HT1080 (cell line): Measurements from ENCODE around the gene ADORA1. TPM values are rescaled to one million over a fixed set of nuclear protein-coding genes. Genes with fewer than 3 reads are reported as not detected.

Experiments used
- DNase-seq: peaks from one replicate; pipeline ENCODE4 v3.0.0-alpha.2; 2015; ENCODE audit warnings: low read depth
- total RNA-seq: library from RNA; depleted of rRNA; stranded (reverse); fragments of >200 nt; shearing (Covaris generic); gene quantifications from 2 replicates; pipeline ENCODE4 v1.2.3, GENCODE V29; 2014

The ADORA1 gene
- total RNA-seq, 1 experiment from 2014 or later: 3.8 TPM

DNA sequence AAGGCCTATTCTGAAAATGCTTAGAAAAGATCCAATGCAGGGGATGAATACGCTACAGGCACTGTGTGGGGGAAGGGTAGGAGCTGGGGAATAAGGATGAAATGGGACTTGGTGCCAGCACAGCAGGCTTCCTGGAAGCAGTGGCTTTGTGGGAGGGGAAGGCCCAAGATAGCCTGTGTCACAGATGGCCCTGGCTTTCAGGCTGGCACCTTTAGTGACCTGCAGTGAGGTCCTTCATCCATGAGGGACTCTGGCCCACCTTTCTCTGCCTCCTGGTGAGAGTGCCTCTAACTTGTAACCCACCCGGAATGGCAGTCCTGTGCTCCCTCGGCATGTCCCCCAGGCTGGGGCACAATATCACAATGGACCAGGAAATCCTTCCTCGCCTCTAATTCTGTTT lies 58.1 kb downstream of the ADORA1 start:
- DNase-seq: no peak

DNA sequence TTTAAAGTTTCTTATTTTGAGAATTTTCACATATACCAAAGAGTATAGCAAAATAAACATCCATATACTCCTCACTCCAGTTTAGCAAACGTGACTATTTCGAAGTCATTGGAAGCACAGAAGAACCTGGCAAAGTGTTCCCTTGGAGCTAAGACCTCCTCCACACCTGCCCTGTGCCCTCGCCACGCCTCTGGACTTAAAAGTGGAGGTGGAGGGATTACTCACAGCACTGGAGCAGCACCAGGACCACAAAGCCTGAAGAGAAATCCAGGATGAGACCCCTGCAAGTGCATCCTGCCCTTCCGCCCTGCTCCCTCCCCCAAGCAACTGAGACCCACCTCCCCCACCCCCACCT lies 58.5 kb downstream of the ADORA1 start:
- no peak for DNase-seq

DNA sequence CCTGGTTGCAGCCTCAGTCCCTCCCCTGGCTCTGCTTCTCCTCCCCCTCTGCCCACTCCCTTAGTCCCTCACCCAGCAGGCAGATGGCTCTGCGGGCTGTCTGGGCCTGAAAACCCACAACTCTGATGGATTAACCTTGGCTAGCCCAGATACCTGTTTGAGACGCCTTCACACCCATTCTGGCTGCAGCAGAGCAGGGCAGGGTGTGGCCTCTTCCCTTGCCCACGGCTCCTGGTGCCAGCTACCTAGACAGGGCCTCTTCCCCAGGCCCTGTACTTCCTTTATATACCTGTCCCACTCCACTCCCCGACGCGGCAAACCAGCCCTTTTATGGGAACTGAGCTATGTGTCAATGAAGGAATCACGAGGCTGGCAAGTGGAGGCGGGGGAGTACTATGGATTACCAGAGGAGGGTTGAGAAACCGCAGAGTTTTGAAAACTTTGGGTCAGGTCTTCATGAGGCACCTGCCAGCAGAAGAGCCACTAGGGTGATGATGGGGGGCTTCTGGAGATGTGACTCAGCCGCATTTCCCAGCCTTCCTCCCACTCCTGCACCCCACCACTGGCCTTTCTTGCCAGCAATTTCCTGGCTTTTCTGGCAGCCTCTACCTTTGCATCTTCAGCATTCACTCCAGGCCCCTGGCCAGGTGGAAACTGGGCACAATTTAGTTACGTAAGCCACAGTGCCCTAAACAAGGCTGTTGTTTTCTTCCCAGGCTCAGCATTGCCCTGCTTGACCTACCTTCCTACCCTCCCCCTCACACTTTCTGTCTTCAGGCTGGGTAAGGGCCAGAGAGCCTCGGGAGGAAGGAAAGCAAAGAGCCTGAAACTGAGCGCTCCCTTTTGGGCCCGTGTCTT lies 59.1 kb downstream of the ADORA1 start, which contains the start of gene CHI3L1:
Gene CHI3L1, minus strand, starts transcription at position 259 of the 858 bp plus-strand sequence. Its CDS starts 81 bp downstream, at position 178.
- peak; percentile 82 for DNase-seq

DNA sequence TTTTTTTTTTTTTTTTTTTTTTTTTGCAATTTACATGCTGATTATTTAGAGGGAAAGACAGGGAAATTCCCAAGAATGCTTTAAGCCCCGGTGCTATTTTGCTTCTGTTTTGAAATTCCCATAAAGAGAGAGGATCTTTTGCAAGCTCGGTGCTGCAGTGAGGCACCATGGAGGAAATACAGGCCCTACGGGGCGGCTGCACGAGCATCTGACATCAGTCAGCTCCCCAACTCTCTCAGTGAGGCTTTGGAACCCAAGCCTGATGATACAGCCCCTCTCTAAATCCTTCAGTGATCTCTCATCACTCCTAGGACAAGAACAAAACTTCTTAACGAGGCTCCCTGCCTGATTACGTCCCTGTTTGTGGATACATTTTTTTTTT lies 59.8 kb downstream of the ADORA1 start:
- DNase-seq: no peak

DNA sequence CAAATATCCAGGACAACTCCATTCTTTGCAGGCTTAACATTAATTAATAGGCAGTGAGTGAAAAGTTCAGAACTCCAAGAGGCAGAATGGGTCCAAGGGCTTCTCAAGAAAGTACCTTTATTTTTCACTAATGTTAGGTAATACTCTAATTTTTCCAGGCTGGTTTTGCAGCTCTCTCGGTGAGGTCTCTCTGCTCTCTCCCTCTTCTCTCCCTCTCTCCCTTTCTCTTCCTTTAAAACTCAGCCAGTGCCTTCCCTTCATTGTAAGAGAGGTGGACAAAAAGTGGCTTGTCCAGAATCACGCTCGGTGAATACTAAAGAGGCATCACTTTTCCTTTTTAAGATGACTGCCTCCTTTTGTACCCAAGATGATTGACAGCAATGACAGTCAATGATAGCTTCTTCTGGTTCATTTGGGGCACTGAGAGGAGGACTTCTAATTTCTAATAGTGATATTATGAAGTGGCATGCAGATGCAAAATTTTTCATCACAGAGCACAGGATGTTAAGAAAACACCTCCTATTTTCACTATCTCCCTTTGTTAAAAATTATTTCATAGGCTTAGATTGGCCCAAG lies 60.3 kb downstream of the ADORA1 start:
- DNase-seq: no peak

DNA sequence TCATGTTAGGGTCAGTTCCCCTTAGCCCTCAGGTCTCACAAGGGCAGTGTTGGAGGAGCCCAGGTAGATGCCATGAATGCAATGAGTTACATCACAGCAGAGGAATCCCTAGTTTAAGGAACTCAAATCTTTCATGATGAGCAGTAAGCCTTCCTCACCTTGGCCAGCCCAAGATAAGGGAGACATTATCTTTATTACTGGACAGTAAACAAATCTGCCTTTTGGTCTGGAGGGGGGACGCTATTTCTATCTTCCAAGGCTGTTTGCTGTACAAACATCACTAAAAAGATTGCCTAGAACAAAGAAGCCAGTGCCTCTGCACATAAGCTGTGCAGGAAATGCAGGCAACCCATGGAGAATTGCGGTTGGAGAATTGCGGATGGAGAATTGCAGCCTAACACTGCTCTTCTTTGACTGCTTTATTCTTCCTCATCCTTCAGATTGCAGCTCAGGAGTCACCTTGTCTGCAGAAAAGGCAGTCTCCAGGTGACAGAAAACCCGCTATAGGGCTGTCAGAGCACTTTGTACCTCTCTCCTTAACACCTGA lies 61.2 kb downstream of the ADORA1 start:
- no peak for DNase-seq

DNA sequence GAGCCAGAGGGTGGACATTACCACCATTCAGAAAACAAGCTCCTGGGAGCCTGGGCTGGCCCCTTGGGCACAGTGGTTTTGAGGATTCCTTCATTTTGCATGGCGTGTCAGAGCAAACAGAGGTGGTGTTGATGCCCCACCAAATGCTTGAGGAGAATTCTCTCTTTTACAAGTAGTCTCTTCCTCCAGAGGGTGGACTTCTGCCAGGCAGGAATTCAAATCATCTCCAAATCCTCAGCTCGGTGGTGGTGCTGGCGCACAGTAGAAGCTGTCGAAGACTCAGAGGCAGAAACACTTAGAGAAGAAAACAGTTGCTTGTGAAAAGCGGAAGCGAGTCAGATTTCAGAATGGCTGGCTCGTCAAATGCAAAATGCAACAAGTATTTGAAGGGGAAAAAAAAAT lies 62.4 kb downstream of the ADORA1 start:
- no peak for DNase-seq

DNA sequence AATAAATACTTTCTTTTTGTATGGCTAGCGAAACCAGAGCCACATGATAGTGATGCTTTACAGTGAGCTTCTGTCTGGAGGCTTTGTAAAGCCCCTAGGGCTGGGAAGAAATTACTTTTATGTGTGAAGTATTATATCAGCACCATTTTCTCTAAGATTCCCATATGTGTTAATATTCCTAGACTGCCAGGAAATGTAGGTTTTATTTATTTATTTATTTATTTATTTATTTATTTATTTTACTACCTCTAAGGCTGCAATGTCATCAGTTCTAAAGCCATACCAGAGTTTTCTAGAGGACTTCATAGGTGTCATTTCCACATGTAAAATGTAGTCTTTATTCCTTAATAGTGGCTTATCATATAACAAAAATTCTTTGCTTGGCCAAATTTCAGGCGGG lies 63.4 kb downstream of the ADORA1 start:
- no peak for DNase-seq

DNA sequence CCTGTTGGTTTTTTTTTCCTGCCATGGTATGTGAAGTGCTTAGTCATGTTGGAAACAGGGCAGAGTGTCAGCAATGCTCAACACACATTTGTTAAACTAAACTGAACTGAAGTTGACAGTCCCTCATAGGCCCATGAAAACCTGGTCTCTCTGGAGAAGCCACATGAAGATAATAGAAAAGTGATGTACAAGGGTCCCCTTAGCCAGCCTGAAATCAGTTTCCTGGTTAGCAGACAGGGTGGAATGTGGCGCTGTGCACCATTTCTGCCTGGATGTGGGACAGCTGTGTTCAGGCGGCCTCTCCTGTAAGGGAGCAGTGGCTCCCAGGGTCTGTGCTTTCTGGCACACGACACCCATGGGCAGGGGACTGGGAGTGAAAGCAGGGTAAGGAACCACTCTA lies 68.8 kb downstream of the ADORA1 start:
- DNase-seq: no peak

DNA sequence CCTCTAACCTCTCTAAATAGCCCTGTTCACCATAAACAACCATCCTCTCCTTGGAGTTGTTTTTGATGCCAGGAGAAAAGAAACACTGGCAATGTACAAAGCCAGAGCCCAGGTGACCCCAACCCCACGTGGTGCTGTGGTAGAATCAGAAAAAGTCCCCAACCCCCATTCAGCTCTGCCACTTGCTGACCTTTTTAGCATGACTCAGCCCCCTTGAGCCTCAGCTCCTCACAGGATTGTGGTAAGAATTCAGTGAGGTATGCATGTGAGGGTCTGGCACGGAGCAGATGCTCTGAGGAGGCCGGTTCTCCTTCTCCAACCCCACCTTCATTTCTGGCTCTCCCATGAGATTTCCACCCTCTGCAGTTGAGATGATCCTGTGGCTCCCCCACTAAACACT lies 70.1 kb downstream of the ADORA1 start:
- peak; percentile 83 for DNase-seq

DNA sequence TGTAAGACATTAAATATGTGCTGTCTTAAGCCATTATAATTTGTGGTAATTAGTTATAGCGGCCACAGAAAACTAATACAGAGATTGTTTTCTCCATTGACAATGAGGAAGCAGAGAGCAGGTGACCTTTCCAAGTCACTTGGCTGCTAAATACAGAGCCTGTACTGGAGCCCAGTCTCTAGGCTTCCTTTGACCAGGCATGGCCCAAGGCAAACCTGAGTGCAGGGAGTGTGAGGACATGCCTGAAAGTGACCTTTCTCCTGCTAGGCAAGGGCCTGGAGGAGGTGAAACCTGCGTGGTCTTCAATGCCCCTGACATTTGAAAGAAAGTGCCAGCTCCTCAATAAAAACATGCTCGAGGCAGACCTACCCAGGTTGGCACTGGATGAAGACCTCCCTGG lies 71.5 kb downstream of the ADORA1 start:
- no peak for DNase-seq

DNA sequence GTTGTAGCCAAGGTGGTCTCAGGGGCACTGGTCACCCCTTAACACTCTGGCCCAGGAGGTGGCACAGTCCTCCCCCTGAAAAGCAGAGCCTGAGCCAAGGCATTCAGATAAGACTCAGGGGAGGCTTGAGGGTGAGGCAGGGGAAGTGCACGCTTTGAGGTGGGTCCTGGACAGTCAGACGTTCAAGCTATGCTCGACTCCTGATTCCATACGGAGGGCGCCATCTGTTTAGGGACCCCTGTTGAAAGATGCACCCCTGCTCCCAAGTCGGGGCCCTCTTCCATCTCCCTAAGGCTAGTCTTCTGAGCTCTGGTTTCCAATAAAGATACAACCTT lies 71.9 kb downstream of the ADORA1 start:
- no peak for DNase-seq

DNA sequence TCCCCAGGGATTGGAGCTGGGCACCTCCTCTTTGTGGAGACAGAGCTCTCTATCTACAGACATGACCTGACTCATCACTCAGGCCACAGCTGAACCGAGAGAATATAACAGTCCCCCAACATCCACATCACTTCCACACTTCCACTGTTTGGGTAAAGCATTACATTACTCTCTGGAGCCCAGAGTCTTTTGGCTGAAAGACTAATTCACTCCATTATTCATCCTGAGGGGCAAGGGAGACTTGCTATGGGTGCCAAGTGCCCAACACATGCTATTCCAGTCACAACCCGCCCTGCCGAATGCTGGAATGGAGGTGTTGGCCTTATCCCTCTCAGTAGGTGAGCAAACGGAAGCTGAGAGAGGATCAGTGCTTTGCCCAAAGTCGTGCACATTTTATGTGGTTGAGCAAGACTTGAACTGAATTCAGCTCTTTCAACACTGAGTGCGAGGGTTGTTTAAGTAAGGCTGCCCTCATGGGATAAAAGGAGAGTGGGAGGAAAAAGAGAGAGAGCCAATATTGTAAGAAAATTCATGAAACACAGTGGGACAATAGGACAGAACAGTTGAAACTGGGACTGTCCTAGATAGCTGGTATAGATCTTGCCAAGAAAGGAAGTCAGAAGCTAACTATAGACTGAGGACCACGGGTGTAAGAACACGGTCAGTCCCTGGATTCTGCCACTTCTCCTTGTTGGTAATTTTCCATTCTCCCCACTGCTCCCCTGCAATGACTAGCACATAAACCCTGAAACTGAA lies 72.5 kb downstream of the ADORA1 start:
- DNase-seq: peak; percentile 23

DNA sequence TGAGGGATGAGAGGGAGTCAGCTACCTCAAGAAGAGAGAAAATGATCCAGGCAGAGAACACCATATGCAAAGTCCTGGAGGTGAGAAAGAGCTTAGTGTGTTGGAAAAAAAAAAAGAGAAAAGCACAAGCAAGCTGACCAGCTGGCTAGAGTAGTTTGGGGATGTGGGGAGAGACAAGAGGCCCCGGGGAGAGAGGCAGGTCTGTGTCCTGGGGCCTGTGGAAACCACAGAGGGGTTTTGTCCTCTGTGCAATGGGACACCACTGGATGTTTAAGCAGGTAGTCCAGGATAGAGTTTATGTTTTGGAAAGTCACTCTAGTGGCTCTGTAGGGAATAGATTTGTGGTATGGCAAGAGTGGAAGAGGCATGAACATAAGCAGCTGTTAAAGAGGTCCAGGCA lies 73.4 kb downstream of the ADORA1 start:
- DNase-seq: no peak

DNA sequence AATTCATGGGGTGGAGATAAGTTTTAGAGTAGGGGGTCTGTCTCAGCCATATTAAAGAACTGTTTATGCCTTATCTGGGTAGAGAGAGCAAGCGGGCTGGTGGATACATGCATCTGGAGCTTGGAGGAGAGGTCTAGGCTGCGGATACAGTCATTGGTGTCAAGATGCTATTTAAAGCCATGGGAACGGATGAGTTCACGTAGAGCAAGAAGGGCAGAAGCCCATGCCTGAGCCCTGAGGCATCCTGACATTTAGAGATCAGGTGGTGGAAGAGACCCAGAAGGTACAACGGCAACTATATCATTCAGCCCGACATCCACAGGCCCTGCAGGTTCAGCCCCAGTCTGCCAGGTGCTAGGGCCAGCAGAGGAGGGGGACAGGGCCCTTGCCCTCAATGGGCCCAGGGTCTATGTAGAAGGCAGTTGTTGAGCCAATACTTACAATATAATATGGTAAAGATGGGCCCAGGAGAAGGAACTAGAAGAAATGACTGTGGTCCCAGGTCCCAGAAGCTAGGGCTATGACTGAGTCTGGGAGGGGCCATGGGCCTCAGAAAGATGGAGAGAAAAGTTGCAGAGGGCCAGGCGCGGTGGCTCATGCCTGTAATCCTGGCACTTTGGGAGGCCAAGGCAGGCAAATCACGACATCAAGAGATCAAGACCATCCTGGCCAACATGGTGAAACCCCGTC lies 74.1 kb downstream of the ADORA1 start:
- no peak for DNase-seq

DNA sequence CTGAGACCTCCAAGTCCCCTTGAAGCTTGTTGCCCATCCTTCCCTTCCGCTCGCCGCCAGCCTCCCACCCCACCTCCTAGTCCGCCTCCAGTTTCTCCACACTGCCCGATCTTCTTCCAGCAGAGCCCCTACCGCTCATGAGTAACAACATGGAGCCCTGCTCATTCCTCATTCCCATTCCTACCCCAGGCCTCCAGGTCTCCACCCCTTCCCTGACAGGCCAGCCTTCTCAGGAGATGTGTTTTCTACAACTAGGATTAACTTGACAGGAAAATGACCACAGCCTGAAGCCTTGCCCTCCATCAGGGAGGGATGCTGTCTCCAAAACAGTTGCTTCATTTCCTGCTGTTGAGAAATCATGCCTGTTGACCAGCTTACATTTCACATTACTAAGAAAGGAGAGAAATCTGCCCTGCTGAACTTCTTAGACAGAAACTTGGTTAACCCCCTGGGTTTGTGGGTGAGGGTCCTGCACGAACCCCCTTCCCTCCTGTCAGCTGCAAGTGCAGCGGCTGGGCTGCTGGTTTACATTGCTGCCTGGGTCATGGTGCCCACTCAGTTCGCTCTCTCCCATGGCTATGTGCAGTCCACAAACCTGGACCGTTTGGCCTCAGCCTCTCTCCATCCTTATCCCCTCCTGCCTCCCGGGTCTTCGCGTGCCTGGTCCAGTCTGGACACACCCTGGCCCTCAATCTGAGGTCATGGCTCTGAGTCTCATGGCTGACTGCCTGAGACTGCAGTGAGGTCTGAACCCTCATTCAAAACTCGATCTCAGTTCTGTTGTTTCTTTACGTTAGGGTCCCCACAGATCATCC lies 75.1 kb downstream of the ADORA1 start:
- DNase-seq: peak; percentile 72

DNA sequence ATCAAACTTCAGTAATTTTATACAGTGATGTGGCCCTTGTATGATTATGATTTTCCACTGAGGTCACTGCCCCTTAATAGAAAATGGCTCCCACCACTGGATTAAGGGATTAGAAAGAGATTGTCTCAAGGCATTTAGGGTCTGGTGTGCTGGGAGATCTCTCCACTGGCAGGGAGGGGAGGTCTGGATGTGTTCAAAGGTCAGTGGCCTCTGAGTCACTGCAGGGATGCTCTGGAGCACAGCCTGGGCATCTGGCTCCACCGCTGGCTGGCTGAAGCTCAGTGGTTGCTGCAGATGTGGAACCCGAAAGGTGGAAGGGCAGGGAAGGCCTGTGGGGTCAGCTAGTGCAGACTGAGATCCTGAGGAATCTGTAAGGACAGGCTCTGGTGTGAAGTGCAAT lies 77.2 kb downstream of the ADORA1 start:
- no peak for DNase-seq

DNA sequence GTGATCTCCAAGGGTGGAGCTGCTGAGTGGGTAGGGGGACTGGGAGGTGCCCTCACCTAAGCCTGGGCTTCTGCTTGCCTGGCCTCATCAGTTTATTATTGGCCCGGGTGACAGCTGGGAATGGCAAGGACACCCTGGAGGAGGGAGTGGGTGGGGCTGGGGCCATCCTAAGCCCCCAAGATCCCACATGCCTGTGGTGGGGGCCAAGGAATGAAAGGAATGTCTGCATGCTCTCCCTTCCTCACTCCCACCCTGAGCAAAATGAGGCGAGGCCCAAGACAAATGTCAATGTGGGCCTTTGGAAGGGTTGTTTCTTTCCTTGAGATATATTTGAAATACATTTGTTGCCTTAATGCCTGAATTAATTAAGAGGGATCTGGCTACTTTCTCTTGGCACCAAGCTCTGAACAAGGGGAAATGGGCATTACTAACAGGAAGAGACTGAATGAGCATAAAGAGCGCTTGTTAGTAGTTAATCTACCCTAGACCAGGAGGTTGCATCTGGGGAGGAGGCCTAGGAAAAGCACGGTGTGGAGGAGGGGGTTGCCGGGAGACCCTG lies 78.7 kb downstream of the ADORA1 start:
- peak; percentile 18 for DNase-seq

DNA sequence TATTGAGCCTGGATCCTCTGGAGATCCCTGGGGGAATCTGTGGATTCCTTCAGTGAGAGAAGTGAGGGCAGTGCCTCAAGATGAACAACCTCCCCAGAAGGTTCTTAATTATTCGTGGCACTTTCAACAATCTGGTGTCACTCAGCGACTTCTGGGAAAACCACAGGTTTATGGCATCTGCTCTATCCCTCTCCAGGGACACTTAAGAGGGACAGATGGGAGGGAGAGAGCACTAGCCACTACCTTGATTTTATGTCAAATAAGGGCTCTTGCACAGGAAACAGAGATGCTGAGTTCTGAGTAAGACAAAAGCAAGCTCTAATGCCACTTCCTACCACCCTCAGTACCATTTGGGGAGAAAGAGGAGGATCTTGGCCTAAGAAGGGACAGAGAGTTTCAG lies 80.2 kb downstream of the ADORA1 start:
- no peak for DNase-seq

DNA sequence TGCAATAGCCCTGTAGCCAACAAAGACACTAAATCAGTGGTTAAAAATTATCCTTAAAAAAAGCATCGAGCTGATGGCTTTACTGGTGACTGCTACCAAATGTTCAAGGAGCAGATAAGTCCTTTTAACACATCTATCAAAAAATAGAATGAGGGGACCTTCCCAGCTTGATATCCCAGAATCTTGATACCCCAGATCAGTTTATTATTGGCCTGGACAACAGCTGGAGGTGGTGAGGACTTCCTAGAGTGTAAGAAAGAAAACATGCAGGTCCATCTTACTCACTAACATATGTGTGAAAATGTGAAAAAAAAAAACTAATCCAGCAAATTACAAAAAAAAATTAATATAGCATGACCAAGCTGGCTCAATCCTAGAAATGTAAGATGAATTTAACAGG lies 80.7 kb downstream of the ADORA1 start:
- no peak for DNase-seq
